Liver (tissue), 9 donors: ENCODE data around the gene TBC1D9B. TPM values are rescaled to one million over a fixed set of nuclear protein-coding genes. Genes with fewer than 3 reads are reported as not detected.

Experiments
- DNase-seq: peaks from one replicate; pipeline ENCODE4 v3.0.0-alpha.2; 2017; ENCODE audit warnings: low spot score
- H3K27ac ChIP-seq, 2 donors: one replicate each; pipeline ENCODE4 v1.7.0; 2013; ENCODE audit warnings: inconsistent platforms in 2 of 2, low read length in 2 of 2, control low read depth in 1 of 2, low read depth in 1 of 2, mild to moderate bottlenecking in 1 of 2
- H3K27me3 ChIP-seq, 4 donors: one replicate each; pipeline versions ENCODE4 v1.6.1 to v1.7.0; 2013; ENCODE audit warnings: low read length in 3 of 4, inconsistent platforms in 1 of 4, mild to moderate bottlenecking in 1 of 4, moderate library complexity in 1 of 4; ENCODE audit not compliant: control insufficient read depth in 4 of 4, insufficient read depth in 4 of 4
- H3K36me3 ChIP-seq, 4 donors: one replicate each; pipeline versions ENCODE4 v1.6.1 to v1.7.0; 2013; ENCODE audit warnings: low read length in 3 of 4, mild to moderate bottlenecking in 3 of 4, low read depth in 1 of 4, moderate library complexity in 1 of 4; ENCODE audit not compliant: control insufficient read depth in 4 of 4, insufficient read depth in 3 of 4
- H3K4me1 ChIP-seq, 4 donors: one replicate each; pipeline versions ENCODE4 v1.6.1 to v1.7.0; 2013; ENCODE audit warnings: low read length in 3 of 4, mild to moderate bottlenecking in 3 of 4, moderate library complexity in 1 of 4; ENCODE audit not compliant: control insufficient read depth in 4 of 4, insufficient read depth in 4 of 4
- H3K4me3 ChIP-seq, 3 donors: one replicate each; pipeline versions ENCODE4 v1.6.1 to v1.7.0; 2013; ENCODE audit warnings: low read length in 3 of 3, control low read depth in 1 of 3, low read depth in 1 of 3, mild to moderate bottlenecking in 1 of 3
- H3K9ac ChIP-seq, 2 donors: one replicate each; pipeline ENCODE4 v1.7.0; 2013; ENCODE audit warnings: low read length in 2 of 2, mild to moderate bottlenecking in 2 of 2, moderate library complexity in 2 of 2, control low read depth in 1 of 2, low read depth in 1 of 2
- H3K9me3 ChIP-seq, 4 donors: one replicate each; pipeline versions ENCODE4 v1.6.1 to v1.7.0; 2013; ENCODE audit warnings: low read length in 3 of 4; ENCODE audit not compliant: control insufficient read depth in 4 of 4
- CTCF ChIP-seq: fragments of 150-350 bp; IDR thresholded peaks from 2 replicates; pipeline ENCODE4 v1.5.1; 2017; ENCODE audit warnings: improper control_type of control experiment, low read depth, low read length; ENCODE audit not compliant: missing input control
- EGR1 ChIP-seq, 2 donors: IDR thresholded peaks; 2 replicates each; pipeline ENCODE4 v1.6.1; 2016 to 2018; ENCODE audit warnings: antibody characterized with exemption in 2 of 2, low read depth in 2 of 2
- FOXA1 ChIP-seq: IDR thresholded peaks from 2 replicates; pipeline ENCODE4 v1.6.1; 2016; ENCODE audit warnings: antibody characterized with exemption
- FOXA2 ChIP-seq: IDR thresholded peaks from 2 replicates; pipeline ENCODE4 v1.6.1; 2016; ENCODE audit warnings: antibody characterized with exemption
- GABPA ChIP-seq, 2 donors: IDR thresholded peaks in 1 of 2; conservative IDR thresholded peaks in 1 of 2; 2 replicates each; pipeline ENCODE4 v1.6.1; 2016; ENCODE audit warnings: antibody characterized with exemption in 2 of 2, mild to moderate bottlenecking in 1 of 2, moderate library complexity in 1 of 2
- HNF4A ChIP-seq, 2 donors: conservative IDR thresholded peaks; 2 replicates each; pipeline ENCODE4 v1.6.1; 2016; ENCODE audit warnings: antibody characterized with exemption in 2 of 2, mild to moderate bottlenecking in 2 of 2
- HNF4G ChIP-seq: IDR thresholded peaks from 2 replicates; pipeline ENCODE4 v1.6.1; 2016; ENCODE audit warnings: antibody characterized with exemption
- JUND ChIP-seq, 2 donors: IDR thresholded peaks; 2 replicates each; pipeline ENCODE4 v1.6.1; 2016; ENCODE audit warnings: antibody characterized with exemption in 2 of 2
- NR2F2 ChIP-seq: IDR thresholded peaks from 2 replicates; pipeline ENCODE4 v1.6.1; 2016; ENCODE audit warnings: antibody characterized with exemption
- RAD21 ChIP-seq, 2 donors: IDR thresholded peaks; 2 replicates each; pipeline ENCODE4 v1.6.1; 2016; ENCODE audit warnings: antibody characterized with exemption in 2 of 2, mild to moderate bottlenecking in 2 of 2
- RXRA ChIP-seq, 2 donors: IDR thresholded peaks; 2 replicates each; pipeline ENCODE4 v1.6.1; 2017 to 2018; ENCODE audit warnings: antibody characterized with exemption in 2 of 2, mild to moderate bottlenecking in 1 of 2
- SP1 ChIP-seq: IDR thresholded peaks from 2 replicates; pipeline ENCODE4 v1.6.1; 2018; ENCODE audit warnings: antibody characterized with exemption, mild to moderate bottlenecking
- TAF1 ChIP-seq: conservative IDR thresholded peaks from 2 replicates; pipeline ENCODE4 v1.6.1; 2016; ENCODE audit warnings: antibody characterized with exemption, mild to moderate bottlenecking
- YY1 ChIP-seq: IDR thresholded peaks from 2 replicates; pipeline ENCODE4 v1.6.1; 2016; ENCODE audit warnings: antibody characterized with exemption, mild to moderate bottlenecking
- WGBS: extraction: QIAGEN DNeasy Blood & Tissue Kit; methylation state at CpG from one replicate; pipeline ENCODE4 v1.1.7; 2013; 5-methylcytosine and 5-hydroxymethylcytosine counted together
- polyA plus RNA-seq, 2 donors: library from polyadenylated mRNA; stranded (reverse) in 1 of 2; unstranded in 1 of 2; fragments of 200-250 nt in 1 of 2; fragments of >200 nt in 1 of 2; fragmentation: Nextera tagmentation in 1 of 2; extraction: Ambion mirVana in 1 of 2; gene quantifications; one replicate each; pipeline versions ENCODE4 v1.2.1 to v1.2.3, GENCODE V29; 2013 to 2015
- total RNA-seq, 2 donors: library from RNA; depleted of rRNA; stranded (reverse); fragments of >200 nt; gene quantifications; one replicate each; pipeline ENCODE4 v1.2.3, GENCODE V29; 2014
- TF ChIP-seq, protein P1 (sequence below): IDR thresholded peaks from 2 replicates; pipeline ENCODE4 v1.6.1; 2016; ENCODE audit warnings: antibody characterized with exemption
- TF ChIP-seq, protein P2 (sequence below): IDR thresholded peaks from 2 replicates; pipeline ENCODE4 v1.6.1; 2016; ENCODE audit warnings: antibody characterized with exemption
- TF ChIP-seq, protein P3 (sequence below): IDR thresholded peaks from 2 replicates; pipeline ENCODE4 v1.6.1; 2016; ENCODE audit warnings: antibody characterized with exemption
- TF ChIP-seq, protein P4 (sequence below): IDR thresholded peaks from 2 replicates; pipeline ENCODE4 v1.6.1; 2016; ENCODE audit warnings: antibody characterized with exemption, mild to moderate bottlenecking
- donor health status: healthy.
- donor health status: healthy.
- donor health status: healthy.
- donor health status: healthy.
- donor health status: healthy.

The TBC1D9B gene
- total and polyA plus RNA-seq, 4 donors = 23.1 to 55.4 (median 38.7) TPM

- TF ChIP-seq TAF1 (peak; percentile 76), NR2F2 (no peak), RXRA (IDR thresholded peaks at IDR 0.05) (peak; percentile 29 to 46), HNF4G (no peak), CTCF (no peak), HNF4A (conservative IDR thresholded peaks at IDR 0.05) (peak; percentile 4 to 48), RAD21 (IDR thresholded peaks at IDR 0.05) (peak; percentile 68 to 76), EGR1 (IDR thresholded peaks at IDR 0.05; ENCODE audit: low read depth in 2 of 2) (no peak), FOXA2 (peak; percentile 29), FOXA1 (peak; percentile 38), YY1 (peak; percentile 92), SP1 (peak; percentile 58), JUND (IDR thresholded peaks at IDR 0.05) (no peak), GABPA (IDR thresholded peaks at IDR 0.05 in 1 of 2, conservative IDR thresholded peaks at IDR 0.05 in 1 of 2) (peak in 1 of 2 donors; percentile 14)
- TF ChIP-seq, protein P1, sequence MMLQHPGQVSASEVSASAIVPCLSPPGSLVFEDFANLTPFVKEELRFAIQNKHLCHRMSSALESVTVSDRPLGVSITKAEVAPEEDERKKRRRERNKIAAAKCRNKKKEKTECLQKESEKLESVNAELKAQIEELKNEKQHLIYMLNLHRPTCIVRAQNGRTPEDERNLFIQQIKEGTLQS = no peak
- TF ChIP-seq, protein P2, sequence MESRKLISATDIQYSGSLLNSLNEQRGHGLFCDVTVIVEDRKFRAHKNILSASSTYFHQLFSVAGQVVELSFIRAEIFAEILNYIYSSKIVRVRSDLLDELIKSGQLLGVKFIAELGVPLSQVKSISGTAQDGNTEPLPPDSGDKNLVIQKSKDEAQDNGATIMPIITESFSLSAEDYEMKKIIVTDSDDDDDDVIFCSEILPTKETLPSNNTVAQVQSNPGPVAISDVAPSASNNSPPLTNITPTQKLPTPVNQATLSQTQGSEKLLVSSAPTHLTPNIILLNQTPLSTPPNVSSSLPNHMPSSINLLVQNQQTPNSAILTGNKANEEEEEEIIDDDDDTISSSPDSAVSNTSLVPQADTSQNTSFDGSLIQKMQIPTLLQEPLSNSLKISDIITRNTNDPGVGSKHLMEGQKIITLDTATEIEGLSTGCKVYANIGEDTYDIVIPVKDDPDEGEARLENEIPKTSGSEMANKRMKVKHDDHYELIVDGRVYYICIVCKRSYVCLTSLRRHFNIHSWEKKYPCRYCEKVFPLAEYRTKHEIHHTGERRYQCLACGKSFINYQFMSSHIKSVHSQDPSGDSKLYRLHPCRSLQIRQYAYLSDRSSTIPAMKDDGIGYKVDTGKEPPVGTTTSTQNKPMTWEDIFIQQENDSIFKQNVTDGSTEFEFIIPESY = no peak
- TF ChIP-seq, protein P3, sequence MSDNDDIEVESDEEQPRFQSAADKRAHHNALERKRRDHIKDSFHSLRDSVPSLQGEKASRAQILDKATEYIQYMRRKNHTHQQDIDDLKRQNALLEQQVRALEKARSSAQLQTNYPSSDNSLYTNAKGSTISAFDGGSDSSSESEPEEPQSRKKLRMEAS = no peak
- TF ChIP-seq, protein P4, sequence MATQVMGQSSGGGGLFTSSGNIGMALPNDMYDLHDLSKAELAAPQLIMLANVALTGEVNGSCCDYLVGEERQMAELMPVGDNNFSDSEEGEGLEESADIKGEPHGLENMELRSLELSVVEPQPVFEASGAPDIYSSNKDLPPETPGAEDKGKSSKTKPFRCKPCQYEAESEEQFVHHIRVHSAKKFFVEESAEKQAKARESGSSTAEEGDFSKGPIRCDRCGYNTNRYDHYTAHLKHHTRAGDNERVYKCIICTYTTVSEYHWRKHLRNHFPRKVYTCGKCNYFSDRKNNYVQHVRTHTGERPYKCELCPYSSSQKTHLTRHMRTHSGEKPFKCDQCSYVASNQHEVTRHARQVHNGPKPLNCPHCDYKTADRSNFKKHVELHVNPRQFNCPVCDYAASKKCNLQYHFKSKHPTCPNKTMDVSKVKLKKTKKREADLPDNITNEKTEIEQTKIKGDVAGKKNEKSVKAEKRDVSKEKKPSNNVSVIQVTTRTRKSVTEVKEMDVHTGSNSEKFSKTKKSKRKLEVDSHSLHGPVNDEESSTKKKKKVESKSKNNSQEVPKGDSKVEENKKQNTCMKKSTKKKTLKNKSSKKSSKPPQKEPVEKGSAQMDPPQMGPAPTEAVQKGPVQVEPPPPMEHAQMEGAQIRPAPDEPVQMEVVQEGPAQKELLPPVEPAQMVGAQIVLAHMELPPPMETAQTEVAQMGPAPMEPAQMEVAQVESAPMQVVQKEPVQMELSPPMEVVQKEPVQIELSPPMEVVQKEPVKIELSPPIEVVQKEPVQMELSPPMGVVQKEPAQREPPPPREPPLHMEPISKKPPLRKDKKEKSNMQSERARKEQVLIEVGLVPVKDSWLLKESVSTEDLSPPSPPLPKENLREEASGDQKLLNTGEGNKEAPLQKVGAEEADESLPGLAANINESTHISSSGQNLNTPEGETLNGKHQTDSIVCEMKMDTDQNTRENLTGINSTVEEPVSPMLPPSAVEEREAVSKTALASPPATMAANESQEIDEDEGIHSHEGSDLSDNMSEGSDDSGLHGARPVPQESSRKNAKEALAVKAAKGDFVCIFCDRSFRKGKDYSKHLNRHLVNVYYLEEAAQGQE = peak; percentile 90
- H3K36me3 ChIP-seq = peaks cover 6 to 17% (median 6%) of the 10 kb centered on the region in 4 donors
- peak; percentile 91 for DNase-seq
- H3K4me1 ChIP-seq = peaks cover 0 to 7% (median 3%) of the 10 kb centered on the region in 4 donors
- no peaks in the 10 kb centered on the region for H3K9me3 ChIP-seq
- H3K4me3 ChIP-seq = peak within 1 kb of the TSS; percentile 66 to 91 (median 91)
- H3K27me3 ChIP-seq = no peaks in the 10 kb centered on the region
- under 1% methylated on average over 90 of the region's 90 CpGs for WGBS
- peak within 1 kb of the TSS; percentile 52 to 72 for H3K9ac ChIP-seq
- peak within 1 kb of the TSS; percentile 78 to 88 for H3K27ac ChIP-seq
Measured at GRCh38 chr5:179858586-179859427, 48.9 kb downstream of the TBC1D9B start, which contains the start of gene MRNIP. Gene MRNIP, minus strand, starts transcription at chr5:179858817. Its CDS starts 21 bp downstream, at chr5:179858796.
